ENCODE results near the gene MASP2.
"Not testable (repeated sequence)": the region's sequence is repeated elsewhere in the genome, so short reads cannot be mapped to it uniquely, and the experiment has no call there.

The MASP2 gene

GRCh38 chr1:11041048-11041447 lies 6.0 kb downstream of the MASP2 start:
- H3K79me2 ChIP-seq (ENCODE audit: control insufficient read depth, low read length) = no peaks in the 10 kb centered on the region
- H3K4me3 ChIP-seq (ENCODE audit: low read length) = no peak overlapping the region
- no peak overlapping the region for H3K4me2 ChIP-seq (ENCODE audit: low read length)
- no peaks in the 10 kb centered on the region for H3K27me3 ChIP-seq (ENCODE audit: control insufficient read depth, low read length)
- H3K4me1 ChIP-seq (ENCODE audit: control insufficient read depth, low read length) = no peaks in the 10 kb centered on the region
- 0 out of 2 replicates have a peak, but pooled peaks cover 3% of the 10 kb centered on the region for H3K9me2 ChIP-seq (replicated peaks; ENCODE audit: control insufficient read depth, low read length)
- H3K27ac ChIP-seq (ENCODE audit: low read depth, low read length) = no peak overlapping the region
- H3K36me3 ChIP-seq (ENCODE audit: control insufficient read depth, low read length) = no peaks in the 10 kb centered on the region
- no peaks in the 10 kb centered on the region for H3F3A ChIP-seq (ENCODE audit: control insufficient read depth, insufficient read depth)
- H4K20me1 ChIP-seq (ENCODE audit: control insufficient read depth, insufficient read depth, low read depth, low read length) = no peaks in the 10 kb centered on the region
- H3K9me3 ChIP-seq (ENCODE audit: control insufficient read depth, insufficient read depth, low read length) = no peaks in the 10 kb centered on the region
- TF ChIP-seq CTCF (IDR thresholded peaks at IDR 0.05; ENCODE audit: low read depth, low read length, poor library complexity, severe bottlenecking) = no peak
- no peak for TF ChIP-seq EZH2phosphoT487 (IDR thresholded peaks at IDR 0.05; ENCODE audit: borderline replicate concordance, low read length)

GRCh38 chr1:11040105-11040429 lies 7.0 kb downstream of the MASP2 start:
- H3K27ac ChIP-seq (ENCODE audit: low read depth, low read length); H3F3A ChIP-seq (ENCODE audit: control insufficient read depth, insufficient read depth); H3K27me3 ChIP-seq (ENCODE audit: control insufficient read depth, low read length); H3K4me3 ChIP-seq (ENCODE audit: low read length); H4K20me1 ChIP-seq (ENCODE audit: control insufficient read depth, insufficient read depth, low read depth, low read length); H3K79me2 ChIP-seq (ENCODE audit: control insufficient read depth, low read length); H3K9me2 ChIP-seq (replicated peaks; ENCODE audit: control insufficient read depth, low read length); H3K4me1 ChIP-seq (ENCODE audit: control insufficient read depth, low read length); H3K9me3 ChIP-seq (ENCODE audit: control insufficient read depth, insufficient read depth, low read length); H3K4me2 ChIP-seq (ENCODE audit: low read length); H3K36me3 ChIP-seq (ENCODE audit: control insufficient read depth, low read length): not testable (repeated sequence)

GRCh38 chr1:11039351-11040104 lies 7.5 kb downstream of the MASP2 start:
- no peaks in the 10 kb centered on the region for H3K4me1 ChIP-seq (ENCODE audit: control insufficient read depth, low read length)
- TF ChIP-seq CTCF (IDR thresholded peaks at IDR 0.05; ENCODE audit: low read depth, low read length, poor library complexity, severe bottlenecking) = no peak
- TF ChIP-seq EZH2phosphoT487 (IDR thresholded peaks at IDR 0.05; ENCODE audit: borderline replicate concordance, low read length) = no peak
- H3K27me3 ChIP-seq (ENCODE audit: control insufficient read depth, low read length) = no peaks in the 10 kb centered on the region
- no peak overlapping the region for H3K4me2 ChIP-seq (ENCODE audit: low read length)
- no peak overlapping the region for H3K27ac ChIP-seq (ENCODE audit: low read depth, low read length)
- H3K9me3 ChIP-seq (ENCODE audit: control insufficient read depth, insufficient read depth, low read length) = no peaks in the 10 kb centered on the region
- no peaks in the 10 kb centered on the region for H4K20me1 ChIP-seq (ENCODE audit: control insufficient read depth, insufficient read depth, low read depth, low read length)
- H3K9me2 ChIP-seq (replicated peaks; ENCODE audit: control insufficient read depth, low read length) = 0 out of 2 replicates have a peak, but pooled peaks cover 3% of the 10 kb centered on the region
- H3K36me3 ChIP-seq (ENCODE audit: control insufficient read depth, low read length) = no peaks in the 10 kb centered on the region
- H3K79me2 ChIP-seq (ENCODE audit: control insufficient read depth, low read length) = no peaks in the 10 kb centered on the region
- H3K4me3 ChIP-seq (ENCODE audit: low read length) = no peak overlapping the region
- no peaks in the 10 kb centered on the region for H3F3A ChIP-seq (ENCODE audit: control insufficient read depth, insufficient read depth)

- H3K9me2 ChIP-seq (replicated peaks; ENCODE audit: control insufficient read depth, low read length) = 0 out of 2 replicates have a peak, but pooled peaks cover 3% of the 10 kb centered on the region
- H3K4me2 ChIP-seq (ENCODE audit: low read length) = no peak overlapping the region
Measured at GRCh38 chr1:11037740-11038182, 9.3 kb downstream of the MASP2 start.

GRCh38 chr1:11037019-11037739 lies 9.9 kb downstream of the MASP2 start:
- not testable (repeated sequence) for H3K4me3 ChIP-seq (ENCODE audit: low read length); H3K27me3 ChIP-seq (ENCODE audit: control insufficient read depth, low read length); H3K36me3 ChIP-seq (ENCODE audit: control insufficient read depth, low read length); H3F3A ChIP-seq (ENCODE audit: control insufficient read depth, insufficient read depth); H3K4me1 ChIP-seq (ENCODE audit: control insufficient read depth, low read length); H4K20me1 ChIP-seq (ENCODE audit: control insufficient read depth, insufficient read depth, low read depth, low read length); H3K9me2 ChIP-seq (replicated peaks; ENCODE audit: control insufficient read depth, low read length); H3K79me2 ChIP-seq (ENCODE audit: control insufficient read depth, low read length); H3K9me3 ChIP-seq (ENCODE audit: control insufficient read depth, insufficient read depth, low read length); H3K4me2 ChIP-seq (ENCODE audit: low read length); H3K27ac ChIP-seq (ENCODE audit: low read depth, low read length)

More at GRCh38 chr1:11037740-11038182, 9.3 kb downstream of the MASP2 start:
- Histone ChIP-seq H3K4me1 (ENCODE audit: control insufficient read depth, low read length) (no peaks in the 10 kb centered on the region), H3K27me3 (ENCODE audit: control insufficient read depth, low read length) (no peaks in the 10 kb centered on the region), H3F3A (ENCODE audit: control insufficient read depth, insufficient read depth) (no peaks in the 10 kb centered on the region; the same call in 1 of the 2 replicates), H3K36me3 (ENCODE audit: control insufficient read depth, low read length) (no peaks in the 10 kb centered on the region), H3K9me3 (ENCODE audit: control insufficient read depth, insufficient read depth, low read length) (no peaks in the 10 kb centered on the region), H3K27ac (ENCODE audit: low read depth, low read length) (no peak overlapping the region), H3K79me2 (ENCODE audit: control insufficient read depth, low read length) (no peaks in the 10 kb centered on the region), H4K20me1 (ENCODE audit: control insufficient read depth, insufficient read depth, low read depth, low read length) (no peaks in the 10 kb centered on the region), H3K4me3 (ENCODE audit: low read length) (no peak overlapping the region)
- TF ChIP-seq EZH2phosphoT487 (IDR thresholded peaks at IDR 0.05; ENCODE audit: borderline replicate concordance, low read length) (no peak), CTCF (IDR thresholded peaks at IDR 0.05; ENCODE audit: low read depth, low read length, poor library complexity, severe bottlenecking) (peak; percentile 96)
